Kidney (tissue), 14 donors: ENCODE data around the gene NFIA. TPM values are rescaled to one million over a fixed set of nuclear protein-coding genes. Genes with fewer than 3 reads are reported as not detected.

Experiments used
- DNase-seq, 5 donors: peaks; one replicate each; pipeline ENCODE4 v3.0.0-alpha.2; 2013 to 2020
- FAIRE-seq: peaks from 2 replicates; lab custom pipeline; 2012; peaks lifted over from hg19 to GRCh38; lab: Jason Lieb, UNC
- H3K27ac ChIP-seq, 2 donors: one replicate each; pipeline ENCODE4 v1.7.0; 2013; ENCODE audit warnings: low read depth in 2 of 2, low read length in 2 of 2, inconsistent platforms in 1 of 2
- H3K27me3 ChIP-seq: one replicate; pipeline ENCODE4 v1.7.1; 2013; ENCODE audit warnings: low read length, inconsistent platforms; ENCODE audit not compliant: control insufficient read depth, insufficient read depth
- H3K36me3 ChIP-seq, 3 donors: one replicate each; pipeline versions ENCODE4 v1.7.0 to v1.7.1; 2013; ENCODE audit warnings: low read length in 3 of 3, control low read depth in 1 of 3, inconsistent platforms in 1 of 3; ENCODE audit not compliant: insufficient read depth in 3 of 3, control insufficient read depth in 2 of 3
- H3K4me1 ChIP-seq, 3 donors: one replicate each; pipeline versions ENCODE4 v1.7.0 to v1.7.1; 2013; ENCODE audit warnings: low read length in 3 of 3, inconsistent platforms in 1 of 3, low read depth in 1 of 3; ENCODE audit not compliant: control insufficient read depth in 2 of 3, insufficient read depth in 2 of 3
- H3K4me3 ChIP-seq, 3 donors: one replicate each; pipeline versions ENCODE4 v1.7.0 to v1.8.1; 2013; ENCODE audit warnings: low read length in 3 of 3, control low read depth in 1 of 3, inconsistent platforms in 1 of 3
- H3K9ac ChIP-seq, 3 donors: one replicate each; pipeline versions ENCODE4 v1.7.0 to v1.7.1; 2013; ENCODE audit warnings: low read length in 3 of 3, control low read depth in 1 of 3, inconsistent platforms in 1 of 3
- H3K9me3 ChIP-seq, 3 donors: one replicate each; pipeline versions ENCODE4 v1.7.0 to v1.7.1; 2013; ENCODE audit warnings: low read length in 3 of 3, control low read depth in 1 of 3, inconsistent platforms in 1 of 3; ENCODE audit not compliant: control insufficient read depth in 2 of 3, insufficient read depth in 1 of 3
- intact Hi-C: fragments of 100-400 bp; cut with DNase I; formaldehyde crosslinking; loops from one replicate; pipeline ENCODE4 v1.11.1; 2022
- polyA plus RNA-seq: library from polyadenylated mRNA; stranded (reverse); fragments of 350-450 nt; fragmentation: Illumina TruSeq; extraction: RNeasy Lipid Tissue Mini Kit (QIAGEN cat#74804); gene quantifications from one replicate; pipeline ENCODE4 v1.2.3, GENCODE V29; 2014; ENCODE audit warnings: low read depth, low replicate concordance; ENCODE audit not compliant: insufficient read depth
- total RNA-seq: library from RNA; stranded (reverse); fragmentation: NEBNext Ultra II Directional; extraction: Animal tissue kit (Norgen Biotek cat#: 25700); gene quantifications from one replicate; pipeline ENCODE4 v1.2.1, GENCODE V29; 2021
- TF ChIP-seq, protein P1 (sequence below): IDR thresholded peaks from 3 replicates; pipeline ENCODE4 v1.5.1; 2012; ENCODE audit warnings: mild to moderate bottlenecking, moderate library complexity, borderline replicate concordance; ENCODE audit not compliant: insufficient read depth; ENCODE audit errors: extremely low read depth
- donor health status: control.
- donor health status: control.
- donor health status: control.
- donor health status: control.
- donor health status: control.
- donor health status: DM: yes; HTN: yes; CAD: no.
- donor health status: Normal renal cell carcinoma (clear cell type).

Gene NFIA
- total and polyA plus RNA-seq, 2 donors from 2014 or later = 4.8 to 87.5 TPM

DNA sequence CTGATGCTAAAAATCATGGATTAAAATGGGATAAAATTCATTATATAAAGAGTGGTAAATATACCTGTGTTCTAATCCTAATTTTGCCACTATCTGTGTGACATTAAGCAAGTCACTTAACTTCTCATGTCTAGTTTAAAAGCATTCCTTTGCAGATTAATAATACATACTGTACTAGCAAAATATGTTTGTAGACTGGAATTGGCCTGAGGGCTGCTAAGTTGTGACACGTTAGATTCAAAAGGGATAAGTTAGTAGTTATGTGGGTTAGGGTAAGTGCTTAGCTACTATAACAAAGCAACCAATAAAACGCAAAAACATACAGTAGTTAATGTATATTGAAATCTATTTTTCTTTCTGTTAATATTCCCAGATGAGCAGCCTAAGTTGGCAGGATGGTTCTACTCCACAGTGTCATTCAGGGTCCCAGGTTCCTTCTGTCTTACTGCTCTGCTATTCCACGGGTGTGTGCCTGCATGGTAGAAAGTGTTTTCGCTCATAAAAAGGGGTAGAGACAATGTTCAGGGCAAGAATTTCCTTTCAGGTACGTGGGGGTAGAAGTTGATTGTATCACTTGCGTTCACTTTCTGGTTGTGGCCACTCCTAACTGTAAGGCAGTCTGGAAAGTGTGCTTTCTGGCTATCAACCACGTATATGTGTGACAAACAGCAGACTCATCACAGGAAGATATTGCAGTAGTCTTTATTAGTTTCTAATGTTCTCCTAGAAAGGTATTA is 239.8 kb downstream of the NFIA start:
- H3K27ac ChIP-seq = no peak overlapping the region
- H3K4me3 ChIP-seq = no peak overlapping the region
- DNase-seq (no peak), FAIRE-seq (no peak)
- H3K4me1 ChIP-seq = peaks cover 0 to 5% (median 0%) of the 10 kb centered on the region in 3 donors
- H3K9me3 ChIP-seq = no peaks in the 10 kb centered on the region
- no peak overlapping the region for H3K9ac ChIP-seq
- intact Hi-C loops = no loop called here
- TF ChIP-seq, protein P1, sequence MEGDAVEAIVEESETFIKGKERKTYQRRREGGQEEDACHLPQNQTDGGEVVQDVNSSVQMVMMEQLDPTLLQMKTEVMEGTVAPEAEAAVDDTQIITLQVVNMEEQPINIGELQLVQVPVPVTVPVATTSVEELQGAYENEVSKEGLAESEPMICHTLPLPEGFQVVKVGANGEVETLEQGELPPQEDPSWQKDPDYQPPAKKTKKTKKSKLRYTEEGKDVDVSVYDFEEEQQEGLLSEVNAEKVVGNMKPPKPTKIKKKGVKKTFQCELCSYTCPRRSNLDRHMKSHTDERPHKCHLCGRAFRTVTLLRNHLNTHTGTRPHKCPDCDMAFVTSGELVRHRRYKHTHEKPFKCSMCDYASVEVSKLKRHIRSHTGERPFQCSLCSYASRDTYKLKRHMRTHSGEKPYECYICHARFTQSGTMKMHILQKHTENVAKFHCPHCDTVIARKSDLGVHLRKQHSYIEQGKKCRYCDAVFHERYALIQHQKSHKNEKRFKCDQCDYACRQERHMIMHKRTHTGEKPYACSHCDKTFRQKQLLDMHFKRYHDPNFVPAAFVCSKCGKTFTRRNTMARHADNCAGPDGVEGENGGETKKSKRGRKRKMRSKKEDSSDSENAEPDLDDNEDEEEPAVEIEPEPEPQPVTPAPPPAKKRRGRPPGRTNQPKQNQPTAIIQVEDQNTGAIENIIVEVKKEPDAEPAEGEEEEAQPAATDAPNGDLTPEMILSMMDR = no peak
- no peaks in the 10 kb centered on the region for H3K27me3 ChIP-seq
- no peaks in the 10 kb centered on the region for H3K36me3 ChIP-seq

DNA sequence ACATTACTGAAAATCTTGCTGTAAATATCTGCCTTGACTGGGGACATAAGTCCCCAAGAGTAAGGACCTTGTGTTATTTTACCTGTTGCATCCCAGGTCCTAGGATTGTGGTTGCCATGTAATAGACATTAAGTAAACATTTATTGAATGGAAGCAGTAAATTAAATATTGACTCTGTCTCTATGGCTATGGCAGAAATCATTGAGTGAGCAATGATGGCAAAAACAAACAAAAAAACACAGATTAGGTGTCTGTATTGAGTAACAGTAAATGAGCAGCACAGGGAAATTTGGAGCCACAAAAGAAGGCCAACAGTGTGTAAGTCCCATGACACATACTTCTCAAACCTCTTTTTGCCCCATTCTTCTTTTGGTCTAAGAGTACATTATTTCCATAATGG is 240.4 kb downstream of the NFIA start:
- DNase-seq (no peak), FAIRE-seq (no peak)
- intact Hi-C loops = no loop called here

DNA sequence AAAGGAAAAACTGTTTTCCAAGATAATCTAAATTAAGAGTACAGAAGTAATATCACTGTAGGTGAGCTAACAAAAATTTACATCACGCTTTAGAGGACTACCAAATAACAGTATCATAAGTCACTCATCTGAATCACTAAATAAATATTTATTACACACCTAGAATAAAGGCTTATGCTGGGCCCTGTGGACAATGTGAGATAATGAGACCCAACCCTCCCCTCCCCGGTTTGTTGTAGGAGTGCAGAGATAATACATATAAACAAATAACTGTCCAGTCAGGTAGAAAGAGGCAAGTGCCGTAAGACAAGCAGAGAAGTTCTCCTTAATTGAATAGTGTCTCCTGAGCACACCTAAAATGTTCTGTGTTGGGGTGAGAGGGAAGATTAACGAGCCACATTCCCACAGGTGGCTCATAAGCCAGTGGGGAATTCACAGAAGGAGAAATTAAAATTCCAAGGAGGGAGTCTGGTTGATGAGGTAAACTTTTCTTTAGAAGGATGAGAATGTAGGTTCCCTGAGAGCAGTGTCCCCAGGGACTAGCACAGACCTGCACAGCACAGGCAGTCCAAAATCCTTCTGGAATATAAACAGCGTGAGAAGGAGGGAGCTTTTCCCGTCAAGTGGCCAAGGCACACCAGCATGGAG is 241.4 kb downstream of the NFIA start:
- no peak for DNase-seq
- no peak for FAIRE-seq
- intact Hi-C loops = no loop called here
- Histone ChIP-seq H3K4me3 (no peak overlapping the region), H3K27me3 (no peaks in the 10 kb centered on the region), H3K4me1 (peaks cover 0 to 3% (median 0%) of the 10 kb centered on the region in 3 donors), H3K36me3 (no peaks in the 10 kb centered on the region), H3K9me3 (no peaks in the 10 kb centered on the region), H3K9ac (no peak overlapping the region), H3K27ac (no peak overlapping the region)
- TF ChIP-seq, protein P1 = no peak

More for the DNA sequence above, 240.4 kb downstream of the NFIA start:
- Histone ChIP-seq H3K4me3 (no peak overlapping the region), H3K4me1 (peaks cover 0 to 5% (median 0%) of the 10 kb centered on the region in 3 donors), H3K9me3 (no peaks in the 10 kb centered on the region), H3K27ac (no peak overlapping the region), H3K36me3 (no peaks in the 10 kb centered on the region), H3K9ac (no peak overlapping the region), H3K27me3 (no peaks in the 10 kb centered on the region)
- TF ChIP-seq, protein P1 = no peak
